Adrenal gland (tissue), 5 donors: ENCODE measurements around the gene CCDC51.

Source experiments
- CTCF ChIP-seq, 6 experiments: fragments of 450-650 bp in 4 of 6; fragments of 200-600 bp in 2 of 6; sonication (generic) in 1 of 6; IDR thresholded peaks; 1 replicate in 5 of 6; 2 replicates in 1 of 6; pipeline versions ENCODE4 v1.5.1 to v1.8.0; 2016 to 2021; ENCODE audit warnings: antibody characterized with exemption in 6 of 6, mild to moderate bottlenecking in 2 of 6, moderate library complexity in 1 of 6
- POLR2A ChIP-seq, 2 donors: fragments of 450-650 bp; IDR thresholded peaks; one replicate each; pipeline ENCODE4 v1.6.1; 2017; ENCODE audit warnings: antibody characterized with exemption in 2 of 2, mild to moderate bottlenecking in 2 of 2, moderate library complexity in 1 of 2
- donor health status: DM: no; HTN: no; CAD: no.

GRCh38 chr3:48402907-48403306, 37.0 kb downstream of the CCDC51 start:
- TF ChIP-seq CTCF (IDR thresholded peaks at IDR 0.05), result no peak
- no peak for TF ChIP-seq POLR2A (IDR thresholded peaks at IDR 0.05)
